ENCODE results near the gene EDN3. TPM values are rescaled to one million over a fixed set of nuclear protein-coding genes. Genes with fewer than 3 reads are reported as not detected.

The EDN3 gene
- not detected in 2 replicates for total RNA-seq

GRCh38 chr20:59300333-59301081 is at the start of gene EDN3:
EDN3 (plus strand) TSS chr20:59300611; CDS start chr20:59300813, 202 bp downstream.

Other genes with a start within 250 kb of the EDN3 start
- not detected in 2 replicates for gene ZNF831, start 136.8 kb upstream of the EDN3 start, total RNA-seq

Measured in smooth muscle cell of the pulmonary artery (primary cell).